Midbrain (tissue), 1 donor: Measurements from ENCODE around the gene RAB31.

Source experiments
- DNase-seq: peaks from one replicate; lab custom pipeline; 2025; lab: John Stamatoyannopoulos, UW

RAB31 gene

DNA sequence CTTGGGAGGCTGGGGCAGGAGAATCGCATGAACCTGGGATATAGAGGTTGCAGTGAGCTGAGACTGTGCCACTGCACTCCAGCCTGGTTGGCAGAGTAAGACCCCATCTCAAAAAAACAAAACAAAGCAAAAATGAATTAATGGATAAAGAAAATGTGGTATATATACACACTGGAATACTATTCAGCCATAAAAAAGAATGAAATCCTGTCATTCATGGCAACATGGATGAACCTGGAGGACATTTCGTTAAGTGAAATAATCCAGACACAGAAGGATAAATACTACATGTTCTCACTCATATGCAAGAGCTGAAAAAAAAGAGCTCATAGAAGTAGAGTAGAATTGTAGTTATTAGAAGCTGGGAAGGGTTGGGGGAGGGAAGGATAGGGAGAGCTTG lies 80.8 kb downstream of the RAB31 start:
- DNase-seq, result no peak

DNA sequence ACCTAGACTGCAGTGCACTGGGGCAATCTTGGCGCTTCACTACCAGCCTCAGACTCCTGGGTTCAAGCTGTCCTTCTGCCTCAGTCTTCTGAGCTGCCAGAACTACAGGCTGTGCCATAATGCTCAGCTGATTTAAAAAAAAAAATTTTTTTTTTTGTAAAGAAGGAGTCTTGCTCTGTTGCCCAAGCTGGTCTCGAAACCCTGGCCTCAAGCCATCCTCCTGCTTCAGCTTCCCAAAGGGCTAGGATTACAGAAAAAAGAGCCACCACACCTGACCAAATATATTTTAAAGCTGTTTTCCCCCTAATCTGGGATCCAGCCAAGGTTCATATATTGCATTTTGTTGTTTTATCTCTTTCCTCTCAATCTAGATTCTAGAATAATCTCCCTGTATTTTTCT lies 82.2 kb downstream of the RAB31 start:
- DNase-seq, result no peak

DNA sequence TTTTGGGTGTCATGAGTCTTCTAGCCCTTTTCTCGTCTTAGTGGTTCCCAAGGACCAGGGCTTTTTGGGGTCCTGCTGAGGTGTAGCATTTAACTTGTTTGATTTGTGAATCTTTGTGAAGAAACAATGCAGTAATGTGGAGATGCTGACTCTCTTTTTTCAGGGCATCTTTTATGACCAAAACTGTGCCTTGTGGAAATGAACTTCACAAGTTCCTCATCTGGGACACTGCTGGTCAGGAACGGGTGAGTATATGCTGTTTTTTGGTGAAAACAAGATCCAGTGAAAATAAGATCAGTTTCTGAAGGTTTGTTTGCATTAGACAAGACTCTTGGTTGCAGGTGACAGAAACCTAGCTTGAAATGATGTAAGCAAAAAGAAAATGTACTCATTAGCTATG lies 83.9 kb downstream of the RAB31 start:
- no peak for DNase-seq

DNA sequence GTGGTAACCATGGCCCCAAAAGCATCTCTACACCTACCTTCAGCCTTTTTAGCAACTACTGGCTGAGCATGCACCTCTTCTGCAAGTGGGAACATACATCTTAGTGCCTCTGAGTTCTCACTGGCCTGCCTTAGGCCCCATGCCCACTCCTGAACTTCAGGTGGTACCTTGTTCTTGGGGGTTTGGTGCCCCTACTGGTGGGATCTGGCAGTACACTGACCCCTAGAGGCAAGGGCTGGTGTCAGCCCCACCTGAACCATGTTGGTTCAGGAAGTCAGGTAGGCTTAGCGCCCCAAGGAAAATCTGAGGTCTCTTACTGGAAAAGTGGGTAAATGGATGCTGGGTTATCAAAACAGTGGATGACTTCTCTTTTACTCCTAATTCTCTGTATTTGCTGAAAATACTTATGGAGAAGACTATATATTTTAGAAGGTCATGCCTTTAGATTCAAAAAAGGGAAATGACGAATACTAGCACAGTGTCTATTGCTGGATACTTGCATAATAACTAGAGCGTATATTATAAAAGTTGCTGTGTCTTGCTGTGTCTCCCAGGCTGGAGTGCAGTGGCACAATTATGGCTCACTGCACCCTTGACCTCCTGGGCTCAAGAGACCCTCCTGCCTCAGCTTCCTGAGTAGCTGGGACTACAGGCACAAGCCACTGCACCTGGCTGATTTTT lies 84.6 kb downstream of the RAB31 start:
- DNase-seq, result no peak

DNA sequence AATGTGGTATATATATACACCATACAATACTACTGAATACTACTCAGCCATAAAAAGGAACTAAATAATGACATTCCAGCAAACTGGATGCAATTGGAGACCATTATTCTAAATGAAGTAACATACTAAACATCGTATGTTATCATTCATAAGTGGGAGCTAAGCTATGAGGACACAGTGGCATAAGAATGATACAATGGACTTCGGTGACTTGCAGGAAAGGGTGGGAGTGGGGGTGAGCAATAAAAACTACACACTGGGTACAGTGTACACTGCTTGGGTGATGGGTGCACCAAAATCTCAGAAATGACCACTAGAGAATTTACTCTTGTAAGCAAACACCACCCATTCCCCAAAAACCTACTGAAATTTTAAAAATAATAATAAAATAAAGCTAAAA lies 87.9 kb downstream of the RAB31 start:
- no peak for DNase-seq

DNA sequence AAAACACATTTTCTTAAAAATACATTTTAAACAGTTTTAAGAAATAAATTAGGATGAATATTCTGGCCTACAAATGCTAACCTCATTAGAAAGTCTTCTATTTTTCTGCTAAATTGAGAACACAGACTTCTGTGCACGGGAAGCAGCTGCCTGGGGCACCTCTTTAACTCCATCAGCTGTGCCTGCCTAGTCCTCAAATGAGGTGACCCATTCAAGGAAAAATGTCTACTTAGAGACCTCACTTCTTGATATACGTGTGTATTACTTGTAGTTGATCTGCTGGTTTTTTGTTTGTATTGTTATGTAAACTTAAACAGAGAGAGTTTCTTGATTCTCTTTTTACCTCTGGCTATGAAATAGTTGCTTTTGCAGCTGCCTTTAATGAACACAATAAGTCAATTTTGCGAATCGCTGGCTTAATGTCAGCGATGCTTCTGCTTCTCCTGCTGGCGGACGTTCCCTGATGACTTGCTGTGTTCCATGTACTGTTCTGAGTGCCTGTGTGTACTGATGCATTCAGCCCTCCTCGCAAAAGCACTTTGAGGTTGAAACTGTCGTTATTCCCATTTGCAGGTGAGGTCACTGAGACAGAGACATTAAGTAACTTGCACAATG lies 88.9 kb downstream of the RAB31 start:
- DNase-seq, result peak; percentile 76

DNA sequence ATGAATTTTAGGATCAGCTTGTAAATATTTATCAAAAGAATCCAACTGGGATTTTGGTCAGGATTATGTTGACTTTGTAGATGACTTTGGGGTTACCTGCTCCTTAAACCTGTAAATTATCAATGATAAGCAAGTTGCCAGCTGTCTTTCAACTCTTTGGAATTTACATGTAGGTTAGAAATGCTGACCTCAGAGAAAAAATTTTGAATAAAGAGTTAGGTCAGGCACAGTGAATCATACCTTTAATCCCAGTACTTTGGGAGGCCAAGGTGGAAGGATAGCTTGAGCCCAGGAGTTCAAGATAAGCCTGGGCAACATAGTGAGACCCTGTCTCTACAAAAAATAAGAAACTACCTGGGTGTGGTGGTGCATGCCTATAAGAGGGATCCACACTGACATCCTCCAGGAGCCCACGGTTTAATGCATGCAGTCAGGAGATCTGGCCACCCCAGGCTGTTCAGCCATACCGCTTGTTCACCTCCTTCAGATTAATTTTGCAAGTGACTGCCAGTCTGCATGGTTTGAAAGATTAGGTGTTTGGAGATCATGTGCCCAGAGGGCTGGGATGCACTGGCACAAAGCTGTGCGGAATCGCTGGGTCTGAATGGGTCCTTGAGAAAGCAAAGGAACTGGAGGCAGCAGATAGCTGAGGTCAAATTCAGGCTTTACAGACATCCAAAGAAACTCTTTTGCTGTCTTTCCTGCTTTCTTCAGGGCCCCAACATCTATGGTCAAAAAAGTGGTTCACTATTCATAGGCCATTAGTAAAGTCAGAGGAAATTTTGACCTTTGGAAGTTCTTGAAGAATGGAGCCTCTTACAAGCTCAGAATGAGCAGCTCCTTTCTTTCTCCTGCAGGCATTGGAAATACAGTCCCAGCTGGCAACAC lies 94.3 kb downstream of the RAB31 start:
- no peak for DNase-seq

DNA sequence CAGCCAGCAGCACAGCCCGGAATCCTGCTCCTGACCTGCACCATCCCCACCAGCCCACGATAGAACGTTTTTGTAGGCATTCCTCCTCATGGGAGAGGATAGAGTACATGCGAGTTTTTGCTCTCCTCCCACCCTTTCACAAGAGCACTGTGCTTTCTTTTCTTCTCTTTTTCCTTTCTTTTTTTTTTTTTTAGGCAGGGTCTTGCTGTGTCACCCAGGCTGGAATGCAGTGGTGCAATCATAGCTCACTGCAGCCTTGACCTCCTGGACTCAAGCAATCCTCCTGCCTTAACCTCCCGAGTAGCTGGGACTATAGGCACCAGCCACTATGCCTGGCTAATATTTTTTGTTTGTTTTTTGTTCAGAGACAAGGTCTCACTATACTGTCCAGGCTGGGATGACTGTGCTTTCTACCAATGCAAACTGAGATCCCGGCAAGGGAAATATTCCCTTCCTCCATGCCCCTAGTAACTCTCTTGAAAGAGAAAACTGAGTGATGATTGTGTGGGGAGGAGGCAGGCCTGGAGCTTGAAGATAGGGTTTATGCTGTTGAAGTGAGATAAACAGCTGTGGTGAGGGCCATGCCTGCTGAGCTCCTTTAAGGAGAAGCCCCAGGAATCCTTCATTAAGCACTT lies 95.1 kb downstream of the RAB31 start:
- DNase-seq, result no peak

DNA sequence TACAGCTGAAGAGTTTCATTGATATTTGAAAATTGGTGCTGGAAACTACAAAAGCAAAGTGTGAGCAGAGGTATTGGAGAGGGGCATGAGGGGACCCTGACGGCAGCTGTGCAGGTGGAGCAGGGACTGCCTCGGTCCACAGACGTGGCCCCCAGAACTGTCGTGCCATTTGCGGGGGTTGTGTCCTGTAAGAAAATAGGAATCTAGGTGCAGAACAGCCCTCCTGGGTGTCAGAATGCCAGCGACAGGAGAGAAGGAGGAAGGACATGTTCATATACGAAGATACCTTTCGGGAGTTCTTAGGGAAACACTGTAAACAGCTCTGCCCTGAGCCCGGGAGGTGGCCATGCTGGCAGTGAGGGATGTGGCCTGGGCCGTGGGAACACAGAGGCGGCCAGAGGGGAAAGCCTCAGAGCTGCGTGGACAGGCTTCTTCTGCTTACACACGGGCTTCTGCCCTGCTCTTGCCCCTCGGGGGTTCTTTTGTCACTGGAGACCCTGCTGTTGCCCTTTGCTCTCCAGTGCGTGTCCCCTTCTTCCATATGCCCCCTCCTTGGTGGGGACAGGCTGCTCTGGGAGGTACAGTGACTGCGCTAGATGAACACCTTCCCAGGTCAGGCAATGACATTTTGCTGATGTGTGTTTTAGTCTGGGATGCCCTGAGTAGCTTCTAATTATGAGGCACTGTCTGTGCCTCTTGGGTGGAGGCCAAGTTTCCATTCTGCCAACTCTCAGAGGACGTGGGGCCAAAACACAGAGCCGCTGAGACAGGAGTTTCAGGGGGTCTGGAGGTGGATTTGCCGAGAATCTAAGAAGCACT lies 95.8 kb downstream of the RAB31 start:
- DNase-seq, result peak; percentile 19

DNA sequence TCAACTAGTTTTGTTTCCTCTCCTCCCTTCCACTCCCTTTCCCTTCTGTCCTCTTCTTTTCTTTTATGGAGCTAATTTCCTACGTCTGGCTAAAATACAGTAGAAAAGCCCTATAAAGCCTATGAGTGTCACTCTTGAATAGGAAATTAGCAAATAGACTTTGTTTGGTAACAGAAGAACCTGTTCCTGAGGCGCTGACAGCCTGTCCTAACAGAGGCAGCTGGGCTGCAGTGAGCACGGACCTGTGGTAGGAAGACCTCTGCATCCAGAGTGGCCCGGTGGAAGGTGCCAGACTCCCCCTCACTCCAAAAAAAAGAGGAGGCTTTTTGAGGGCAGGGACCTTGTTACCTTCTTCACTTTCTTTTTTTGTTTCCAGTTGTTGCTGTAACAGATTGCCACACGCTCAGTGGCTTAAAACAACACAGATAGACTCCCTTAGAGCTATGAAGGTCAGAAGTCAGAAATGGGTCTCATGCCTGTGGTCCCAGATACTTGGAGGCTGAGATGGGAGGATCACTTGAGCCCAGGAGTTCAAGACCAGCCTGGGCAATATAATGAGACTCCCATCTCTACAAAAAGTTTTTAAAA lies 96.5 kb downstream of the RAB31 start:
- DNase-seq, result peak; percentile 19

DNA sequence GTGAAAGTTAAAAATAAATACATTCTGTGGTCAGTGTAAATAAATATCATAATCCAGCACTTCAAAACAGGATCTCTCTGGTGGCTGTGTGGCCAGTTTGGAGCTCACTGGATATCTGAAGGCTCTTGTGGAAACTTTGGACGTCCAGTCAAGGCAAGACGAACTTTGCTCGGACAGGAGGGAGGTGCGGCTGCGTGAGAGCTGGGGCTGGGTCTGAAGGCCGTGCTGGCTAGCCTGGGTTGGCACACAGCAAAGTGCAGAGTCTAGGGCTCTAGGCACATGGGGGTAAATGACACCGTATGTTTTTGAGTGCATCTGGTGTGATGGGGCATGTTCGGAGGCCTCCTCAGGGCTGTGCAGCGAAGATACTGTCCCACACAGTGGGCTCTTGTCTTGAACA lies 98.8 kb downstream of the RAB31 start:
- DNase-seq, result no peak

DNA sequence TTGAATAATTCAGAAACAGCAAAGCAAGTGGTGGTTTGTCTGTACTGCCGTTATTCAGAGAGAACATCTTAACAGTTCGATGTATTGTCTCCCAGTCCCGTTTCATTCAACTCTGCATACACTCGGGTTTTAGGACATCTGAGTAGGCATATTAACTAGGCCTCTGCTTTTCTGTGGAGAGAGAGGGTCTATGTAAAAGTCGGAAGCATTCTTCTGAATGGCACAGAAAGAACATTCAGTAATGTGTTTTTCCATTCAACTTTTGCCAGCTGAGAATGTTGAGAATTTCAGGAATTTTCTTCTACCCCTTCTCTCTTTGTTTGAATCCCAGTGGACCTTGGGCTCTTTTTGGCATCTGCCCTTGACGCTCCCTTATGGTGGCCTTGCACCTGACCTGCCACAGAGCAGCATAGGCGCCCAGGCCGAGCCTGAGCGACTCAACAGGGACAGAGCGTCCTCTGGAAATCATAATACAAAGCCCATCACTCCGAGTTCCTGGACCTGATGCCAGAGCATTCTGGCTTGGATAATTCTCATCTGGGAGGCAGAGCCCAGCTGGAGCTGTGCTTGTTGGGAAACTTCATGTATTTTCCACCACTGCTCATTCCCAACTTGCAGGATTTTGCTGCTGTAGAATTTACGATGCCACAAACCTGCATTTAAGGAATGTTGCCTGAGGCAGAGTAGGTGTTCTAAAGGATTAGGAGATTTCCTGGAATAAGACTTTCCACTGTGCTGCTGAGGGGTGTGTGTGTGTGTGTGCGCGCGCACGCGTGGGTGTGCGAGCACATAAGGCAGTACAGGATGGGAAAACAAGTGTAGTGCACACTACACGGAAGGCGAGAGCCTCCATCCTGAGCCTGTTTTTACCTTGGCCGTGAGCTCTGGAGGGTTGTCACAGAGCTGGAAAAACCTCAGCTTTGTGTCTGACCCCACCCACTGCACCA lies 100.5 kb downstream of the RAB31 start:
- DNase-seq, result peak; percentile 77

DNA sequence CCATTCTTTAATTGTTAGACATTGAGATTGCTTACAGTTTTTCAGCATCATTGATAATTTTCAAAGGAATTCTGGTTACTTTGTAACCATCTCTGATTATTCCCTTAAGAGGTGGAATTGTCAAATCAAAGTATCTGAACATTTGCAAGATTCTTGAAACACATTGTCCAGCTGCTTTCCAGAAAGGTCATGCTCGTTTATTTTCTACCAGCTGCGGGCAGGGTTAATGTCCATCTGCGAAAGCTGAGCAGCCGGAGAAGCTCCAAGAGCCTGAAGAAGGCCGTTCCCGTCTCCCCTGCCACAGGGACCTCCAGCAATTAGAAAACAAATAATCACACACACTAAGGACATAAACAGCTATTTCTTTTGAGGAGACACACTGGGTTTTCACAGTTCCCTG lies 101.6 kb downstream of the RAB31 start:
- DNase-seq, result no peak

DNA sequence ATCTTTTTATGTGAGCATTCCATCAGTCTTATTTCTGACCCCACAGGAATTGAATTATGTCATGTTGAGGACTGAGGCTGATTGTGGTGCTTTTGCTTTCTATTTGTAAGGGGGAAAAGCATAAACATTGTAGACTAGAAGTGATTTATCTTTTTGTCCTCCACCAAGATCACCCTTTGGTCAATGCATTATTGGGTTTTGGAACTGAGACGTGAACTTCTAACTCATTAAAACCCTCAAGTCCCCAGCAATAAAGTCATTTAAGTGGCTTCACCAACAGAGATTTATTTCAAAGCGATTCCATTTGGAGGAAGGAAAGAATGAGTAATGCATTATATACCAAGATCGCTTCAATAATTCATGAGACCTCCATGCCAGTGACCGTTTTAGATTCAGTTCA lies 102.2 kb downstream of the RAB31 start:
- no peak for DNase-seq

DNA sequence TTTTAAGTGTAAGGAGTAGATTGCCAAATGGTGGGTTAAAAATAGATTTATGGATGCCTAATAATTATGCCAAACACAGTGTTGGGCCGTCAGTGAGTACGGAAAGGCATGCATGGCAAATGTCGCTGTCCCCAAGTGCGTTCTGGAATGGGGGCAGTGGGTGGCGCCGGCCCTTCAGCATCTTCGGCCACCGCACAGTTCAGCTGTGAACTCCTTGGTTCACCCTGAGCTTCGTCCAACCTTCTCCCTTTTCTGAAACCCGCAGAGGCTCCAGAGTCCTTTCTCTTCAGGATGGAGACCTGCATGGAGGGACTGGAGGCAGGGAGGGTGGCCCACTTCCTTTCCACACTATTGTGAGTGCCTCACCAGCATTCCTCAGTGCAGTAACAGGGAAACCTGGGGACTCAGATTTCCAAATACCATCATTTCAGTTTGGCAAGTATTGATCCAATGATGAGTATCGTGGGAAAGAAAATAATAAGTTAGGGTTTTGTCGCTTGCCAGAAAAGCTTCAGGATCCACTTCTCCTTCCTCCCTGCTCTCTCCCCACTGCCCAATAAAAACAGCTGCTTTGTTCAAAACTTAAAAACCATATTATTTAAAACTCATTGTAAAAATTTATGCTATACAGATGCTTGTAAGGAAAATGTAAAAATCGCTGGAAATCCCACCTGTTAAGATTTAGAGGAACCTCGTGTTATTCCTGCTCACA lies 103.0 kb downstream of the RAB31 start:
- DNase-seq, result peak; percentile 18

DNA sequence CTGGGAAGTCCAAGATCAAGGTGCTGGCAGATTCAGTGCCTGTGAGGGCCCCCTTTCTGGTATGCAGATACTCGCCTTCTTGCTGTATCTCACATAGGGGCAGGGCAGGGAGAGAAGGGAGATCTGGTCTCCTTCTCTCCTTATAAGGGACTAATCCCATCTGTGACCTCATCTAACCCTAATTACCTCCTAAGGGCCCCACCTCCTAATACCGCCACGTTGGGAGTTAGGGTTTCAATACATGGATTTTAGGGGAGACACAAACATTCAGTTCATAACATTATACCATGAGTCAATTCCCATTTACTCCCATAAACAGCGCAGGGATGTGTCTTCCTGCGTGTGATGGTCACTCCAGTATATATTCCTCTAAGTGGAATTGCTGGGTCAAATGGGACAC lies 103.9 kb downstream of the RAB31 start:
- DNase-seq, result no peak

DNA sequence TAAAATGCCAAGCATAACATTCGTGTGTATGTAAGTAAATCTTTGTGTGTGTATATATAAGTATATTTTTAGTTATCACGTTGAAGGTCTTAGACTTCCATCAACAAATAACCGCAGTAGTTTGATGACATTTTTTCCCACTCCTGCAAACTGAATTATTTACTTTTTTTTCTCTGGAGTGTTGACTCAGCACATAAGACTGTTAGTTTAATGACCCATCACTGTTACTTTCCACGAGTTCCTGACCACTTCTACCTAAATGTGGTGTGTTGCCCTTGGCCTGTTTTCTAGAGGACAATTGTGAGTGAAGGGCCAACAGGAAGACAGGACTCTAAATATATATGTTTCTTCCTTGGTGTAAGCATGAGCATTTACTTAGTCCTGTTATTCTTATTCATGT lies 106.3 kb downstream of the RAB31 start:
- no peak for DNase-seq

DNA sequence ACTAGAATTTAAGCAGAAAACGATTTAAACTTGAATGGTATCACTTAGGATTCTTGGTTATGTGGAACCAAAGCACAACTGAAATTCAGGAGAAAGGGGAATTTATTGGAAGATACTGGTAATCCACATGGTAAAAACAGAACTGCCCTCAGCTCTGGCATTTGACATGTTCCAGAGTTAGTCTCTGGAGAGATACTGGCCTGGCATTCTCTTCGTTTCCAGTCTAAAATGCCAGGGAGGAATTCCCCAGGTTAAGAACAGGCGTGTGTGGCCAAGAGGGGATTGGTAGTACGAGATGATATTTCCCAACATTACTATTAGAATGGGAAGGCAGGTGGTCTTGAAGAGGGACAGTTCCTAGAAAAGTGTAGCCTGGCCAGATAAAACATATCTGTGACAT lies 109.2 kb downstream of the RAB31 start:
- no peak for DNase-seq

DNA sequence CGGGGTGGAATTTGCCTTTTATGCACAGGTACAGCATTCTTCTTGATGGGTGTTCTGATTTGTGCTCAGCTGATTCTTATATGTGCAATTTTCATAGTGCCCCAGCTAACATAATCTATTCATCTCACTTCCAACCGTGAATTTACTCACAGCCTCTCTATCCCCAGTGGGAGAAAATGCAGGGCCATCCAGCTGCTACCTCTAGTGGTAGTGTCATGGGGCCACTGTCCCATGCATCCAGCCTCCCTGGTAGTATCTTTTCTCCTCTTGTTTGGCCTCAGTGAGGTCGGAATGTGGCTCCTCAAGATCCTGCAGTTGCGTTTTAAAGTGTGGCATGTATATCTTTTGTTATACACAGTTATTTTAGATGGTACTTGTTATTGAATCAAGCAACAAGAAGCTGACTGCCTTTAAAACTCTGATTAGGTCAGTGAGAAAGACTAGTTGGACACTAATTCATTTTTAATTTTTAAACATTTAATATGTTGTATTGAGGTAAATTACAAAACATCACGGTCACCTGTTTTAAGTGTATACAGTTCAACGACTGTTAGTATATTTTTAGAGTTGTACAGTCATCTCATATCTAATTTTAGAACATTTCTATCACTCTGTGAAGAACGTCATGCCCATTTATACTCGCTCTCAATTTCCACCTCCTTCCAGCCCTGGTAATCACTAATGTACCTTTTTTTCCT lies 109.8 kb downstream of the RAB31 start:
- DNase-seq, result no peak
